ENCODE data around the gene KHDC3L.

GRCh38 chr6:73343164-73343563 is 19.3 kb upstream of the KHDC3L start:
- TF ChIP-seq CTCF (IDR thresholded peaks at IDR 0.05): no peak
- TF ChIP-seq POLR2A (IDR thresholded peaks at IDR 0.05): no peak

Measured in body of pancreas (tissue), 4 donors.